GM18867 (cell line): ENCODE results near the gene CYP4F22.
"Not testable (repeated sequence)": the region's sequence is repeated elsewhere in the genome, so short reads cannot be mapped to it uniquely, and the experiment has no call there.

ENCODE experiments used
- ATAC-seq: cut with Tn5 transposase; IDR thresholded peaks from one replicate; pipeline ENCODE4 v1.9.1; 2021; ENCODE audit warnings: mild to moderate bottlenecking, moderate library complexity; ENCODE audit not compliant: unreplicated experiment

CYP4F22 gene

DNA sequence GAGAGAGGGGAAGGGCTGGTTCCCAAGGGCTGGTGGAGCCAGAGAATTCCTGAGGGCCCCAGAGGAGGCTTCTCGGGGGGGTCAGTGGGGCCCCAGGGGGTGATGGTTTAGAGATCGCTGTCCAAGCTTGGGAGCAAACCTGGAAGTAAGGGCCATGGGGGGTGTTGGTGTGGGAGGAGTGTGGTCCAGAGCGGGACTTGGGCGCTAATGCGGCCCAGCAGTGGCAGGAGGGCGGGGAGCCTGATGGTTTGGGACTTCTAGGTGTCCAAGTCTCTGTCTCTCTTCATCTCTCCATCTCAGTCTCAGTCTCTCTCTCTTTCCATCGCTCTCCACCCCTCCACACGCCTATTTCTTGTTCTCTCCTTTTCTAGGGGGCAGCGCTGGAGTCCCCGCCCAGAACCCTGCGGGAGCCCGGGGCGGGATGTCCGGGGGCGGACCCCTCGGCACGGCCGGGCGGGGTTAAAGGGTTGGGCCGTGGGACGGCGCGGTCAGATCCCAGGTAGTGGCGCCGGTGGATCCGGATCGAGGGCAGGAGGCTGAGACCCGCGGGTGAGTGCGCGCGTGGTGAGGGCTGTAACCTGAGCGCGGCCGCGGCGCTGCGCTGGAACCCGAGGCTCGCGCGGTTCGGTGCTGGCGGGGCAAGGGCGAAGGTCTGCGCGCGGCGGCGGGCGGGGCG lies at the start of gene CYP4F22:
Gene CYP4F22 (plus strand): TSS at position 491 of the 676 bp plus-strand sequence. CDS start 16,812 bp downstream, outside the sequence.
- no peak for ATAC-seq

DNA sequence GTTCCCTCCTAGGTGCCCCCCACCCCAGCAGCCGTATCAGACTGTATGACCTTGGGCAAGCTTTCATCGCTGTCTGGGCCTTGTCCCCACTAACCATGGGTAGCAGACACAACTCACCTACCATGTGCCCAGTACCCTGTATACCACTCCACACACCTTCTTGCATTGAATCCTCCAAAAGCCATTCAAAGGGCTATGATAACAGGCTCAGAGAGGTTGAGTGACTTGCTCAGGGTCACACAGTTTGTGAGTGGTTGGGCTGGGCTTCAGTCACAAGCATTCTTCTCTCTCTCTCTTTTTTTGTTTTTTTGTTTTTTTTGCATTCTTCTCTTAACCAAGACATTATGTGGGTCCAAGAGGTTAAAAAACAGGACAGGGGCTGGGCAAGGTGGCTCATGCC lies 46.6 kb upstream of the CYP4F22 start:
- ATAC-seq = no peak

DNA sequence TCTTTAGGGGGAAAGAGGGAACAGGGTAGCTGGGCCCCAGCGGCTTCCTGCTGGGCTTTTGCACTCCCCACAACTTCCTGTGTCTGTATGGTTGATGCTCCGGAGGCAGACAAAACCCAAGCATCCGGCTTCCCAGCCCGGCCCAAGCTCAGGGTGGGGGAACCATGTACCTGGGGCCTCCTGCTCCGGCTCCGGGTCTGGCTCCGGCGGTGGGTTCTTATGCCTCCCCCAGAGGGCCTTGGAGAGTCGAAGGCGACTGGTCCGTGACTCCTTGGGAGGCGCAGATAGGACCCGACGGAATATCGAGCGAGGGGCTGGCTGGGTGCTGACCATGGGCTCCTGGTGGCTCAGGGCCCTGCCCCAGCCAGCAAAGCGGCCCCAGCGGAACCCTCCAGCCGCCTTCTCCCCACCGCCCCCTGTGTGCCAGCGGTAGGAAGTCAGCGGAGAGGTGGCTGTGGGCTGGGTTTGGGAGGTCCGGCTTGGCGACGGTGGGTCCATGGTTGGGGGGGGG lies 44.4 kb upstream of the CYP4F22 start:
- ATAC-seq = no peak

DNA sequence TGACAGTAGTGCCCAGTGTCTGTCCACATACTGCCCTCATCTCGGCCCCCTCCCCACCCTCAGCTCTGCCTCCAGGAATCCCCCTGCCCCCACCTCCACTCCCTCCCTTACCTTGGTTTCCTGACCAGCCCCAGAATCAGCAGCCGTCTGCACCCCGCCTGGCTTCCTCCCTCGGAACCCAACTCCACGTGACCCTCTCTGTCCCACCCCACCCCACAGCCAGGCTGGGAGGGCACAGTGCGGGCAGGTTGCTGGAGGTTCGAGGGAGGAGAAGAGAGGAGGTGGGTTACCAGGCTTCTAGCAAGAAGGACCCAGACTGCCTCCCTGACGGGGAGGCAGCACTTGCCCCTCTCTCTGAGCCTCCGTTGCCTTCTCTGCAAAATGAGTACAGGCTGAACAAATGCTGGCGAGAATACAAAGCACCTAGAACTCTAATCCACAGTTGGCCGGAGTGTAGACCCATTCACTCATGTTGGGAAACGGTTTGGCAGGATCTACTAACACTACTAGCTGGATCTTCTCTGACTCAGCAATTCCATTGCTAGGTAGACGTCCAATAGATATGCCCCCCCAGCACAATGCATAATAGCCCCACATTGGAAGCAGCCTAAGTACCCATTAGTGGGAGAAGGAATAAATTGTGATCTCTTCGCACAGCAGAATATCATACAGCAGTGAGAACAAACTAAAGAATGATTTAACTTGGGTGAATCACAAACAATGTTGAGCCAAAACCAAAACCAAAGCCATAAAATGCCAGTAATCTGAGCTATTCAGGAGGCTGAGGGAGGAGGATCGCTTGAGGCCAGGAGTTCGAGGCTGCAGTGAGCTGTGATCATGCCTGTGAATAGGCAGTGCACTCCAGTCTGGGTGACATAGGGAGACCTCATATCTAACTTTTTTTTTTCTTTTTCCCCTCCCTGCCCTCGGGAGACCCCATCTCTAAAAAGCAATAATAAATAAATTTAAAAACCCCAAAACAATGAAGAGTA lies 43.6 kb upstream of the CYP4F22 start, which contains the start of gene RASAL3:
Gene RASAL3 (minus strand): TSS at position 151 of the 992 bp plus-strand sequence. CDS start 186 bp downstream, outside the sequence.
- ATAC-seq = peak; percentile 49

DNA sequence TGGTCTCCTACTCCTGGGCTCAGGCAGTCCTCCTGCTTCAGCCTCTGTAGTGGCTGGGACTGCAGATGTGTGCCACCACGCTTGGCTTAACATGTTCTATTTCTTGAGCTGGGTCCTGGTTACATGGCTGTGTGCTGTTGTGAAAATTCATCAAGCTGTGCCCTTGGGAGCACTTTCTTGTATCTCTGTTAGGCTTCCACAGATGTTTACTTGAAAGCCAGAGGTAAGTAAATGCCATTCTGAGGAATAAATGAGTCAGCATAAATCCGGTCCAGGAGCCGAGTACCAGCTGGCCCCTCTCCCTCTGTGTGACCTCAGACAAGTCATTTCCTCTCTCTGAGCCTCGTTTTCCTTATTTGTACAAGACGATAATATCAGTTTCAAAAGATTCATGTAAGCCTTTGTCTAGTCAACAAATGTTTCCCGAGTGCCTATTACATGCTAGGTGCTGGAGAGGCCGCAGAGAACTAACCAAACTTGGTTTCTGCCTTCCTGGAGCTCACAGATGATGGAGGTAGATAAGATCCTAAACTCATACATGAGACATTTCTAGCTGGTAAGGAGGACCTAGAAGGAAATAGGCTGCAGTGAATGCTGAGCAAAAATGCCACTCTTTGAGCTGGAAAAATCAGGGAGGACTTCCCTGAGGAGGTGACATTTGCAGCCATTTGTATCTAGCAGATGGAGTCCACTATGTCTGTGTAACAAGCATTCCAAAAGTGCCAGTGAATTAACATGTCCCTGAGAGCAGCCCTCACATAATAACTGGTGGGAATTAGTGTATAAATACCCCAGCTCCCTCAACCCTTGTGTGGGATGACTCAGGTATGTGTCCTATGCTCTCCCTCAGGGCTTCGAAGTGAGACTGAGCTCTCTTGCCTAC lies 41.2 kb upstream of the CYP4F22 start:
- peak; percentile 41 for ATAC-seq

DNA sequence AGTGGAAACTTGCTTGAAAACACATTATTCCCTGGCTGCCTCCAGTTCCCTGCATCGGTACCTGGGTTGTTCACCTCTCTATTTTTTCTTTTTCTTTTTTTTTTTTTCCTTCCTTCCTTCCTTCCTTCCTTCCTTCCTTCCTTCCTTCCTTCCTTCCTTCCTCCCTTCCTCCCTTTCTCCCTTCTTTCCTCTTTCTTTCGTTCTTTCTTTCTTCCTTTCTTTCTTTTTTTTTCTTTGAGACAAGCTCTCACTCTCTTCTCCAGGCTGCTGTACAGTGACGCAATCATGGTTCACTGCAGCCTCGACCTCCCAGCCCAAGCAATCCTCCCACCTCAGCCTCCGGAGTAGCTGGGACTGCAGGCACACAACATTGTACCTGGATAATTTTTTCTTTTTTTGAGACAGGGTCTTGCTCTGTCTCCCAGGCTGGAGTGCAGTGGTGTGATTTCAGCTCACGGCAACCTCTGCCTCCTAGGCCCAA lies 40.6 kb upstream of the CYP4F22 start:
- ATAC-seq = no peak

DNA sequence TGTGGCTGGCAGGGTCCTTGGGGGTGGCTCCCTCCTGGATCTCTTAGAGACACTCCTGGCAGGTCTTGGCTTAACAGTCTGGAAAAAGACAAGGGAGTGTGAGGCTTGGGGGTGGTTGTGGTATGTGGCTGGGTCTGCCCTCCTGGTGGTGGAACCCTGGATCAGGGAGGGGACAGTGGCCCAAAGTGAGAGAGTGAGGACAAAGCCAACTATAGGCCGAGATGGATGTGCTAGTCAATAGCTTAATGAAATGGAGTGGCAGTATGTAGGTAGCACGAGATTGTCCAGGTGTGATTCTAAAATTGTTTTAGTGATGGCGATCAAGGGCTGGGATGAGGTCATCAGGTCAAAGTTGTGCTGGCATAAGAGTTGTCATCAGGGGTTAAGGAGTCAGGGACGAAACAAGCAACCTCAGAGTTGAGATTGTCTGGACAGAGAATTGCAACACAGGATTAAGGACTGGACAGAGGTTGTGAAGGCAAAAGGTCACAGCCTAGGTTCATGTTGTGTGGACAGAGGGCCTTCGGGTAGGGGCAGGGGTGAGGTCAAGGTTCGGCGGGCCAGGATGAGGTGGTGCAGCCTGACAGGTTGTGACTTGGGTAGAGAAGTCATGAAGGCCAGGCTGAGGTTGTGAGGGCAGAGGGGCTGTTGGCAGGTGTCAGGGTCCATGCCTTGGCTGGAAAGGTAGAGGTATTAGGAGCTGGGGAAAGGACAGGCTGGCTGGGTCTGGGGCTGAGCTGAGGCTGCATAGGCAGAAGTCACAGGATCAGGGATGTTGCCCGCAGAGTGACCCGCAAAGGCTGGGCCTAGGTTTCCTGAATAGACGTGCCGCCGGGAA lies 39.4 kb upstream of the CYP4F22 start:
- no peak for ATAC-seq

DNA sequence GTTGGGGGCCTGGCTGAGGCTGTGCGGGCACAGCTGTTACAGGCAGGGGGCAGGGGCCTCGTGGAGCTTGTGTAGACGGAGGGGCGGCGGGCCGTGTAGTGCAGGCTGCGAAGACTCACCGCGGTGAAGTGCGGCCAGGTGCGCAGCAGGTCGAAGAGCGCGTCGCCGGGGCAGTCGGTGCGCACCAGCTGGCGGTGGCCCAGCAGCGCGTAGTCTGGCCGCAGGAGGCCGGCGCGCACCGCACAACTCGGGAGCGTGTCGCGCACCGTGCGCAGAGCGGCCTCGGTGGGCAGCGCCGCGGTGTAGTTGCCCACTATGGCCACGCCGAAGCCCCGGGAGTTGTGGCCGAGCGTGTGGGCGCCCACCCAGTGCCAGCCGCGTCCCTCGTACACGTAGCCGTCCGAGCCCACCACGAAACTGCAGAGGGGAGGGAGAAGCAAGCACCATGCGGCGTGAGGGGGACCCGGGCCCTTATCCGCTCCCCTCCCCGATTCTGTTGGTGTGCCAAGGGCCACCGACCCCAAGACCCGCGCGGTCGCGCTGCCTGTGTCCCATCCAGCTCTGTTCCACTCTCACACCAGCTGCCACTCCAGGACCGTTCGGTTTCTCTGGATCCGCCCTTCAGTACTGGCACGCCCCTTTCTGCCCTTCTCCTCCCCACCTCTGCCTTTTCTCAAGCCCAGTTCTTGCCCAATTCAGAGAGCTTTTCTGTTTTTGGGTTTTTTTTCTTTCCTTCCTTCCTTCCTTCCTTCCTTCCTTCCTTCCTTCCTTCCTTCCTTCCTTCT lies 38.6 kb upstream of the CYP4F22 start:
- ATAC-seq = no peak

DNA sequence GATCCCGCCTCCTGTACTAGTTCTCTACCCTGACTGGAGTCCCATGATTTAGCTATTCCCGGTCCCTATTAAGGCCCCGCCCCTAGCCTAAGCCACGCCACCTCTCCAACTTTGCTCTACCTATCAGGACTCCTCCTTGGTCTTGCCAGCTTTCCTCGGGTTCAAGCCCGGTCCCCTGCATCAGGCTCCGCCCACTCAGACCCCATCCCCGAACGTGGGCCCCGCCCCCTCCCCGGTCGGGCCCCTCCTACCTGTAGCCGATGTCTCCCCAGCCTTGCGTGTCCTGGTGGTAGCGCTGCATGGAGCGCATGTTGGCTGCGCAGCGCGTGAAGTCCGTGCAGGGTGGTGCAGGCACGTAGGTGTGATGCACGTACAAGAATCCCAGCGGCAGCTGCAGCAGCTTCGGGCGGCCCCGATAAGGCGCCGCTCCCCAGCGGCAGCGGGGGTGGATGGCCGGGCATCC lies 36.7 kb upstream of the CYP4F22 start:
- no peak for ATAC-seq

DNA sequence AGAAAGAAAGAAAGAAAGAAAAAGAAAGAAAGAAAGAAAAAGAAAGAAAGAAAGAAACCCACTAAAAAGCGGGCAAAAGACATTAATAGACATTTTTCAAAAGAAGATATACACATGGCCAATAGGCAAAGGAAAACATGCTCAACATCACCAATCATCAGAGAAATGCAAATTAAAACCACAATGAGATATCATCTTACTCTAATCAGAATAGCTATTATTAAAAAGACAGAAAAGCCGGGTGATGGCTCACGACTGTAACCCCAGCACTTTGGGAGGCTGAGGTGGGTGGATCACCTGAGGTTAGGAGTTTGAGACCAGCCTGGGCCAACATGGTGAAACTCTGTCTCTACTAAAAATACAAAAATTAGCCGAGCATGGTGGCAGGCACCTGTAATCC lies 34.5 kb upstream of the CYP4F22 start:
- ATAC-seq = not testable (repeated sequence)

DNA sequence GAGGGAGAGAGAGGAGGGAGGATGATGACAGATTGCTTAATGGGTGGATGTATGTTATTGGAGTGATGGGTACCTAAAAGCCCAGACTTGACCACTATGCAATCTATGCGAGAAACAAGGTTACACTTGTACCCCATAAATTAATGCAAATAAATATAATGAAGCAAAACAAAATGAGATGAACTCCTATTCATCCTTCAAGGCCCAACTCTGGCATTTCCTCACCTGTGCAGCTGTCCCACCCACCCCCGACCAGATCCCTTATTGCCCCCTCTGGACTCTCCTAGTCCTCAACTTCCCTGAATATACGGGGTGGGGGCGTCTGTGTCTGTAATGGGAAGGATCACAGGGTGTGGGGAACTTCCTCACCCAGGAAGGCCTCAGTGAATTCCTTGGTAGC lies 33.2 kb upstream of the CYP4F22 start:
- ATAC-seq = no peak

DNA sequence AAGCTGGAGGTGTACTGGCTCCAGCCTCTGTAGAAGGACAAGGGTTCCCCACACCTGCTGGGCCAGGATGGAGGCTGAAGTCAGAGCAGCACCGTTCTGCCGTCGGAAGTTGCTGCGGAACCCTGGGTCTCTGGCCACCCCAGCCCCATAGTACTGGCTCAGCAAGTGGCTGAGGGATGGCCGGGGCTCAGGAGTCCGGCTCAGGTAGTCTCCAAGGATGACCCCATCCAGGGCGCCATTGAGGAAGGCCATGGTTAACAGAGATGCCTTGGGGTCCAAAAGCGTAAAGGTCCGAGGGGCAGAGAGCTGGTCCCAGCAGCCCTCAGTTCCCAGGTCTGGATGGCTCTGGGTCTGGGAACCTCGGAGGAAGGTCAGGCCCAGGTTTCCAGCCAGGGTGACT lies 32.7 kb upstream of the CYP4F22 start:
- ATAC-seq = no peak

DNA sequence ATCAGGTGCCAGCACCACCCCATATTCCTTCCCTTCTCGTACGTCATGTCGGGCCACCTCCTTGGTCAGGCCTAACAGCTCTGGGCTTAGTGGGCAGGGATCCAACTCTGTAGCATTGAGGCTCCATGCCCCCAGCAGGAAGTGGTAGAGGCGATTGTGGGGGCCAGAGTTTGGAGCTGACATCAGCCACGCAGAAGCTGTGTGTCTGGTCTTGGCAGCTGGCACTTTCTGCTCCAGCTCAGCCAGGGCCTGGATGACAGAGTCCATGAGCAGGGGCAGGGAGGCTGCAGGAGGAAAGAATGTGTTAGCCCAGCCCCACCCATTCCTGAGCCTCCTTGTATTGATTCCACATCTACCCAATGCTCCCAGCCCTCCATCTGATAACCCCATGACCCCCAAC lies 32.0 kb upstream of the CYP4F22 start:
- no peak for ATAC-seq

DNA sequence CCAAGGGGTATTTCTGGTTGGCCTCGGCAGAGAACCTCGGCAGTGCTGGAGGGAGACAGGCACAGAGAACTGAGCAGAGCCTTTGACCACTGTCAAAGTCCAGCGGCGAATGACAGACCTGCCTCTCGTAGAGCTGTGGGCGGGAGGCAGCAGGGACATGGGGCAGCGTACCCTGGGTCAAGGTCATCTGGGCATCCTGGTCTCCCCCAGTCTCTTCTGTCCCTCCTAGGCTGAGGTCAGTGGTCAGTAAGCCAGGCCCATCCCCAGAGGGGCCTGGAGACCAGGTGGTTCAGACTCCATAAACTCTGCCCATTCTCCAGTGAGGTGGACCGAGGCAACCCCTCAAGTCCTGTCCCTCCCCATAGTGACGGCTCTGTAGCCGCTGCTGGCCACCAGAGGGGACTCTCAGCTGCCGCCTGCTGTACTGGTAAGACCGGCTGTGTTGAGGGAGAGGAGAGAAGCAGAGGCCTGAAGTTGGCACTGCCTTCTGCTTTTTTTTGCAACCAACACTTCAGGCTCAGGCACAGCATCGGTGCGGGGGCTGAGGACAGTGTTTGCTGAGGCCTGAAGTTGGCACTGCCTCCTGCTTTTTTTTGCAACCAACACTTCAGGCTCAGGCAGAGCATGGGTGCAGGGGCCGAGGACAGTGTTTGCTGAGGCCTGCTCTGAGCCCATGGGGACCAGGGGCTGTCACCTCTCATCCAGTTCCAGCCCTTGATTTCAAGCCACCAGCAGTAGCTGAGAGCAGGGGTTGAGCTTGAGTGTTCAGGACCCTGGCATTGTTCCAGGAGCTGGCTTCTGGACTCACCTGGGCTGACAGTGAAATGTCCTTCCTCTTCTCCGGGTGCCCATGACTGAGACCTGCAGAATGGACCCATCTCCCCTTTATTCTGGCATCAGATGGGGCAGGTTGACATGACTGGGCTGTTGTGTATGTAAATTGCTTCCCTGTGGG lies 28.7 kb upstream of the CYP4F22 start, which contains the start of gene PGLYRP2:
Gene PGLYRP2 (minus strand): TSS at position 111 of the 955 bp plus-strand sequence. CDS start 130 bp downstream, outside the sequence.
- ATAC-seq = no peak

DNA sequence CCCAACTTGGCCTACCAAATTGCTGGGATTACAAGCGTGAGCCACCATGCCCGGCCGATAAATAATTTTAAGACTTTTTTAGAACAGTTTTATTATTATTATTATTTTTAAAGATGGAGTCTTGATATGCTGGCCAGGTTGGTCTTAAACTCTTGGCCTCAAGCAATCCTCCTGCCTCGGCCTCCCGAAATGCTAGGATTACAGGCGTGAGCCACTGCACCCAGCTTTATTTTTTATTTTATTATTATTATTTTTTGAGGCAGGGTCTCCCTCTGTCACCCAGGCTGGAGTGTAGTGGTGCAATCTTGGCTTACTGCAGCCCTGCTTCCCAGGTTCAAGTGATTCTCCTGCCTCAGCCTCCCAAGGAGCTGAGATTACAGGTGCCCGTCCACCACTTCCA lies 27.3 kb upstream of the CYP4F22 start:
- not testable (repeated sequence) for ATAC-seq

DNA sequence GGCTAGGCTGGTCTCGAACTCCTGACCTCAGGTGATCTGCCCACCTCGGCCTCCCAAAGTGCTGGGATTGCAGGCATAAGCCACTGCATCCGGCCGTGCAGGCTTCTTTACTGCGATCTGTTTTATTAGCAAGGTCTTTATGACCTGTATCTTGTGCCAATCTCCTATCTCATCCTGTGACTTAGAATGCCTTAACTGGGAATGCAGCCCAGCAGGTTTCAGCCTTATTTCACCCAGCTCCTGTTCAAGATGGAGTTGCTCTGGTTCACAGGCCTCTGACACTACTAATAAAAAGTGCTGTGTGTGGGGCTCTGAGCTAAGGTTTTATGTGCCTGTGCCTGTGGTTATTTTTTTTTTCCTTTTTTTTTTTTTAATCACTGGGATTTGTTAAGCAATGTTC lies 22.6 kb upstream of the CYP4F22 start:
- ATAC-seq = not testable (repeated sequence)

DNA sequence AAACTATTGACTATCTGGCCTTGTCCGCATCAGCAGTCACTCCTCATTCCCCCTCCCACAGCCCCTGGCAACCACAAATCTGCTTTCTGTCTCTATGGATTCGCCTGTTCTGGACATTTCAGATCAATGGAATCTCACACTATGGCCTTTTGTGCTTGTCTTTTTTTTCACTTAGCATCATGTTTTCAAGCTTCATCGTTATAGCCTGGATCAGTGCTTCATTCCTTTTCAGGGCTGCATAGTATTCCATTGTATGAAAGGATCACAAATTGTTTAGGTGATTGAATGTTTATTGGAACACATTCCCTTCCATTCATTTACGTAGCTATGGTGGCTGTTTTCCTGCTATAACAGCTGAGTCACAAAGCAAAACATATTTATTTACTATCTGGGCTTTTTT lies 21.3 kb upstream of the CYP4F22 start:
- no peak for ATAC-seq
